Right lobe of liver (tissue), 4 donors: Measurements from ENCODE around the gene CD300E.

ENCODE experiments used
- POLR2A ChIP-seq: fragments of 450-650 bp; IDR thresholded peaks from one replicate; pipeline ENCODE4 v1.6.1; 2017; ENCODE audit warnings: antibody characterized with exemption, mild to moderate bottlenecking
- TF ChIP-seq, protein P1 (sequence below), 4 donors: fragments of 200-600 bp in 3 of 4; fragments of 450-650 bp in 1 of 4; IDR thresholded peaks; one replicate each; pipeline versions ENCODE4 v1.5.1 to v1.8.0; 2016 to 2022; ENCODE audit warnings: antibody characterized with exemption in 4 of 4, mild to moderate bottlenecking in 2 of 4
- donor health status: DM: no; HTN: no; CAD: no.
- donor health status: DM: no; HTN: no; CAD: no.
- donor health status: DM: no; HTN: yes; CAD: no.

GRCh38 chr17:74616696-74617095 is 6.8 kb downstream of the CD300E start:
- TF ChIP-seq, protein P1, sequence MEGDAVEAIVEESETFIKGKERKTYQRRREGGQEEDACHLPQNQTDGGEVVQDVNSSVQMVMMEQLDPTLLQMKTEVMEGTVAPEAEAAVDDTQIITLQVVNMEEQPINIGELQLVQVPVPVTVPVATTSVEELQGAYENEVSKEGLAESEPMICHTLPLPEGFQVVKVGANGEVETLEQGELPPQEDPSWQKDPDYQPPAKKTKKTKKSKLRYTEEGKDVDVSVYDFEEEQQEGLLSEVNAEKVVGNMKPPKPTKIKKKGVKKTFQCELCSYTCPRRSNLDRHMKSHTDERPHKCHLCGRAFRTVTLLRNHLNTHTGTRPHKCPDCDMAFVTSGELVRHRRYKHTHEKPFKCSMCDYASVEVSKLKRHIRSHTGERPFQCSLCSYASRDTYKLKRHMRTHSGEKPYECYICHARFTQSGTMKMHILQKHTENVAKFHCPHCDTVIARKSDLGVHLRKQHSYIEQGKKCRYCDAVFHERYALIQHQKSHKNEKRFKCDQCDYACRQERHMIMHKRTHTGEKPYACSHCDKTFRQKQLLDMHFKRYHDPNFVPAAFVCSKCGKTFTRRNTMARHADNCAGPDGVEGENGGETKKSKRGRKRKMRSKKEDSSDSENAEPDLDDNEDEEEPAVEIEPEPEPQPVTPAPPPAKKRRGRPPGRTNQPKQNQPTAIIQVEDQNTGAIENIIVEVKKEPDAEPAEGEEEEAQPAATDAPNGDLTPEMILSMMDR (IDR thresholded peaks at IDR 0.05): no peak
- TF ChIP-seq POLR2A: no peak
